NB4 (cell line): ENCODE measurements around the gene RREB1.
A peak's percentile ranks its signal among the peaks of the same experiment; 100 is the strongest.

Source experiments
- DNase-seq: peaks from one replicate; pipeline ENCODE4 v3.0.0; 2010; ENCODE audit warnings: low read depth
- H3K4me3 ChIP-seq: one replicate; pipeline ENCODE4 v1.5.1; 2011; ENCODE audit warnings: mild to moderate bottlenecking, low read depth, low read length, moderate library complexity
- CTCF ChIP-seq: IDR thresholded peaks from one replicate; pipeline ENCODE4 v1.5.1; 2012; ENCODE audit warnings: low read depth, low read length
- MAX ChIP-seq: IDR thresholded peaks from 2 replicates; pipeline ENCODE4 v1.6.1; 2011; ENCODE audit warnings: low read depth, low read length
- MYC ChIP-seq: IDR thresholded peaks from 2 replicates; pipeline ENCODE4 v1.6.1; 2011; ENCODE audit warnings: low read depth, low read length
- POLR2A ChIP-seq: IDR thresholded peaks from 2 replicates; pipeline ENCODE4 v1.6.1; 2011; ENCODE audit warnings: mild to moderate bottlenecking; ENCODE audit not compliant: insufficient read length; ENCODE audit errors: extremely low read depth

RREB1 gene

GRCh38 chr6:7240351-7240750 is 132.6 kb downstream of the RREB1 start:
- no peak overlapping the region for H3K4me3 ChIP-seq
- TF ChIP-seq MYC (no peak), POLR2A (no peak), CTCF (no peak), MAX (no peak)
- no peak for DNase-seq

- DNase-seq = no peak
- H3K4me3 ChIP-seq = no peak overlapping the region
- TF ChIP-seq MYC = no peak
- no peak for TF ChIP-seq CTCF
- no peak for TF ChIP-seq POLR2A
- TF ChIP-seq MAX = no peak
Measured at GRCh38 chr6:7241160-7241559, 133.4 kb downstream of the RREB1 start.

- DNase-seq = no peak
- H3K4me3 ChIP-seq = no peak overlapping the region
- TF ChIP-seq CTCF = no peak
- TF ChIP-seq MAX = no peak
- TF ChIP-seq MYC = no peak
- no peak for TF ChIP-seq POLR2A
Measured at GRCh38 chr6:7241709-7242645, 134.2 kb downstream of the RREB1 start.

GRCh38 chr6:7242835-7243178 is 135.0 kb downstream of the RREB1 start:
- no peak for TF ChIP-seq CTCF
- no peak for TF ChIP-seq MAX
- no peak for DNase-seq

GRCh38 chr6:7243179-7243981 is 135.6 kb downstream of the RREB1 start:
- peak; percentile 86 for TF ChIP-seq CTCF
- no peak for TF ChIP-seq MYC
- H3K4me3 ChIP-seq = no peak overlapping the region
- DNase-seq = peak; percentile 84

More at GRCh38 chr6:7242835-7243178, 135.0 kb downstream of the RREB1 start:
- H3K4me3 ChIP-seq = no peak overlapping the region
